HUES6 (cell line): ENCODE results near the gene CPT2.
A peak's percentile ranks its signal among the peaks of the same experiment; 100 is the strongest.

Experiments
- H3K27ac ChIP-seq: 2 replicates; pipeline ENCODE4 v1.7.0; 2013; ENCODE audit warnings: low read depth, mild to moderate bottlenecking, low read length, inconsistent platforms
- H3K27me3 ChIP-seq: 2 replicates; pipeline ENCODE4 v1.6.1; 2013; ENCODE audit warnings: low read length; ENCODE audit not compliant: control insufficient read depth, insufficient read depth
- H3K36me3 ChIP-seq: 2 replicates; pipeline ENCODE4 v1.6.1; 2013; ENCODE audit warnings: low read length; ENCODE audit not compliant: control insufficient read depth, insufficient read depth
- H3K4me1 ChIP-seq: 2 replicates; pipeline ENCODE4 v1.6.1; 2013; ENCODE audit warnings: low read length; ENCODE audit not compliant: control insufficient read depth, insufficient read depth
- H3K4me3 ChIP-seq: 2 replicates; pipeline ENCODE4 v1.5.1; 2013; ENCODE audit warnings: low read depth, low read length
- H3K9ac ChIP-seq: one replicate; pipeline ENCODE4 v1.6.1; 2013; ENCODE audit warnings: mild to moderate bottlenecking, low read length
- H3K9me3 ChIP-seq: 2 replicates; pipeline ENCODE4 v1.6.1; 2013; ENCODE audit warnings: low read depth, low read length; ENCODE audit not compliant: control insufficient read depth, insufficient read depth

CPT2 gene

GRCh38 chr1:53196485-53197290 lies at the start of gene CPT2:
CPT2 (plus strand) TSS chr1:53196824; CDS start chr1:53196944, 120 bp downstream.
- no peaks in the 10 kb centered on the region for H3K9me3 ChIP-seq
- H3K9ac ChIP-seq, result peak within 1 kb of the TSS; percentile 77
- peaks cover 15% of the 10 kb centered on the region for H3K36me3 ChIP-seq
- H3K4me1 ChIP-seq, result peaks cover 15% of the 10 kb centered on the region
- H3K27ac ChIP-seq, result peak within 1 kb of the TSS; percentile 72; the same call in 1 of the 2 replicates
- H3K27me3 ChIP-seq, result peaks cover 7% of the 10 kb centered on the region
- peak within 1 kb of the TSS; percentile 93 for H3K4me3 ChIP-seq

- H3K4me3 ChIP-seq, result no peak overlapping the region
- peaks cover 9% of the 10 kb centered on the region; the same call in 1 of the 2 replicates for H3K4me1 ChIP-seq
- no peaks in the 10 kb centered on the region for H3K36me3 ChIP-seq
- no peaks in the 10 kb centered on the region for H3K9me3 ChIP-seq
- no peak overlapping the region for H3K27ac ChIP-seq
- no peaks in the 10 kb centered on the region for H3K27me3 ChIP-seq
- H3K9ac ChIP-seq, result no peak overlapping the region
Measured at GRCh38 chr1:53147174-53147573, 49.5 kb upstream of the CPT2 start.

GRCh38 chr1:53148123-53148522 lies 48.5 kb upstream of the CPT2 start:
- no peak overlapping the region for H3K27ac ChIP-seq
- H3K9me3 ChIP-seq, result no peaks in the 10 kb centered on the region
- no peaks in the 10 kb centered on the region for H3K36me3 ChIP-seq
- H3K4me3 ChIP-seq, result no peak overlapping the region
- H3K27me3 ChIP-seq, result no peaks in the 10 kb centered on the region
- H3K4me1 ChIP-seq, result peaks cover 9% of the 10 kb centered on the region; the same call in 1 of the 2 replicates
- H3K9ac ChIP-seq, result no peak overlapping the region

- Histone ChIP-seq H3K9ac (no peak overlapping the region), H3K27ac (no peak overlapping the region), H3K4me3 (no peak overlapping the region), H3K9me3 (no peaks in the 10 kb centered on the region), H3K27me3 (no peaks in the 10 kb centered on the region), H3K4me1 (0 out of 2 replicates have a peak, but pooled peaks cover 3% of the 10 kb centered on the region), H3K36me3 (no peaks in the 10 kb centered on the region)
Measured at GRCh38 chr1:53153752-53154151, 42.9 kb upstream of the CPT2 start.

- no peak overlapping the region for H3K27ac ChIP-seq
Measured at GRCh38 chr1:53154859-53155438, 41.7 kb upstream of the CPT2 start.

GRCh38 chr1:53155534-53155933 lies 41.1 kb upstream of the CPT2 start:
- Histone ChIP-seq H3K36me3 (no peaks in the 10 kb centered on the region), H3K4me1 (0 out of 2 replicates have a peak, but pooled peaks cover 3% of the 10 kb centered on the region), H3K27me3 (no peaks in the 10 kb centered on the region), H3K9me3 (no peaks in the 10 kb centered on the region), H3K27ac (no peak overlapping the region), H3K9ac (no peak overlapping the region), H3K4me3 (no peak overlapping the region)

More at GRCh38 chr1:53154859-53155438, 41.7 kb upstream of the CPT2 start:
- no peaks in the 10 kb centered on the region for H3K27me3 ChIP-seq
- 0 out of 2 replicates have a peak, but pooled peaks cover 3% of the 10 kb centered on the region for H3K4me1 ChIP-seq
- no peak overlapping the region for H3K4me3 ChIP-seq
- no peaks in the 10 kb centered on the region for H3K9me3 ChIP-seq
- no peak overlapping the region for H3K9ac ChIP-seq
- H3K36me3 ChIP-seq, result no peaks in the 10 kb centered on the region

GRCh38 chr1:53155945-53156344 lies 40.7 kb upstream of the CPT2 start:
- H3K4me3 ChIP-seq, result no peak overlapping the region
- H3K9ac ChIP-seq, result no peak overlapping the region
- no peaks in the 10 kb centered on the region for H3K36me3 ChIP-seq
- 0 out of 2 replicates have a peak, but pooled peaks cover 3% of the 10 kb centered on the region for H3K4me1 ChIP-seq
- no peak overlapping the region for H3K27ac ChIP-seq
- no peaks in the 10 kb centered on the region for H3K9me3 ChIP-seq
- no peaks in the 10 kb centered on the region for H3K27me3 ChIP-seq

GRCh38 chr1:53156783-53157182 lies 39.8 kb upstream of the CPT2 start:
- no peak overlapping the region for H3K27ac ChIP-seq
- H3K36me3 ChIP-seq, result no peaks in the 10 kb centered on the region
- H3K4me3 ChIP-seq, result no peak overlapping the region
- H3K9ac ChIP-seq, result no peak overlapping the region
- no peaks in the 10 kb centered on the region for H3K27me3 ChIP-seq
- no peaks in the 10 kb centered on the region for H3K9me3 ChIP-seq
- 0 out of 2 replicates have a peak, but pooled peaks cover 3% of the 10 kb centered on the region for H3K4me1 ChIP-seq

GRCh38 chr1:53158900-53159299 lies 37.7 kb upstream of the CPT2 start:
- H3K27me3 ChIP-seq, result no peaks in the 10 kb centered on the region
- H3K9ac ChIP-seq, result no peak overlapping the region
- peaks cover 9% of the 10 kb centered on the region; the same call in 1 of the 2 replicates for H3K4me1 ChIP-seq
- H3K9me3 ChIP-seq, result no peaks in the 10 kb centered on the region
- no peak overlapping the region for H3K27ac ChIP-seq
- H3K36me3 ChIP-seq, result no peaks in the 10 kb centered on the region
- H3K4me3 ChIP-seq, result no peak overlapping the region

GRCh38 chr1:53160924-53161378 lies 35.7 kb upstream of the CPT2 start:
- H3K9ac ChIP-seq, result no peak overlapping the region
- no peaks in the 10 kb centered on the region for H3K36me3 ChIP-seq
- peaks cover 6% of the 10 kb centered on the region; the same call in 1 of the 2 replicates for H3K4me1 ChIP-seq
- H3K27ac ChIP-seq, result no peak overlapping the region
- no peaks in the 10 kb centered on the region for H3K9me3 ChIP-seq
- H3K4me3 ChIP-seq, result no peak overlapping the region
- H3K27me3 ChIP-seq, result no peaks in the 10 kb centered on the region

GRCh38 chr1:53162621-53163020 lies 34.0 kb upstream of the CPT2 start:
- Histone ChIP-seq H3K36me3 (no peaks in the 10 kb centered on the region), H3K27me3 (no peaks in the 10 kb centered on the region), H3K4me1 (peaks cover 6% of the 10 kb centered on the region; the same call in 1 of the 2 replicates), H3K27ac (no peak overlapping the region), H3K4me3 (no peak overlapping the region), H3K9me3 (no peaks in the 10 kb centered on the region), H3K9ac (no peak overlapping the region)
